ENCODE measurements around the gene HSD17B10. TPM values are rescaled to one million over a fixed set of nuclear protein-coding genes. Genes with fewer than 3 reads are reported as not detected.

HSD17B10 gene
- total and polyA plus RNA-seq, 2 of the 13 experiments (the other 11 are each of a cell fraction or from before 2014, with no cell fraction given): 68.7 to 84.7 TPM

- TF ChIP-seq LCORL (IDR thresholded peaks at IDR 0.05) (no peak), LCORL (CRISPR knock-in tag; IDR thresholded peaks at IDR 0.05) (no peak), YY1 (IDR thresholded peaks at IDR 0.05; ENCODE audit: insufficient read depth, insufficient replicate concordance, low read depth, low read length) (no peak), ZNF274 (CRISPR knock-in tag; IDR thresholded peaks at IDR 0.05) (no peak), ZNF513 (CRISPR knock-in tag; conservative IDR thresholded peaks at IDR 0.05) (no peak), NFYB (CRISPR knock-in tag; IDR thresholded peaks at IDR 0.05) (no peak), ZNF749 (CRISPR knock-in tag; IDR thresholded peaks at IDR 0.05; ENCODE audit: borderline replicate concordance) (no peak), RAD51 (IDR thresholded peaks at IDR 0.05; ENCODE audit: borderline replicate concordance) (no peak), DNMT3B (CRISPR knock-in tag; conservative IDR thresholded peaks at IDR 0.05) (no peak), NFIB (CRISPR knock-in tag; IDR thresholded peaks at IDR 0.05; ENCODE audit: borderline replicate concordance) (no peak), PCBP2 (optimal IDR thresholded peaks at IDR 0.05; ENCODE audit: low read depth, low read length, poor library complexity, severe bottlenecking) (no peak), ZBTB7A (CRISPR knock-in tag; IDR thresholded peaks at IDR 0.05) (no peak), U2AF2 (IDR thresholded peaks at IDR 0.05; ENCODE audit: low read depth, low read length) (no peak), ZNF761 (CRISPR knock-in tag; conservative IDR thresholded peaks at IDR 0.05) (no peak), ZNF792 (CRISPR knock-in tag; IDR thresholded peaks at IDR 0.05) (no peak), ZNF800 (CRISPR knock-in tag; IDR thresholded peaks at IDR 0.05) (no peak), AGO1 (IDR thresholded peaks at IDR 0.05; ENCODE audit: low read depth, low read length, poor library complexity, severe bottlenecking) (no peak), ZZZ3 (CRISPR knock-in tag; IDR thresholded peaks at IDR 0.05; ENCODE audit: borderline replicate concordance) (no peak), GTF2F1 (IDR thresholded peaks at IDR 0.05; ENCODE audit: low read length) (no peak), IRF2 (CRISPR knock-in tag; IDR thresholded peaks at IDR 0.05) (no peak), ZNF572 (CRISPR knock-in tag; IDR thresholded peaks at IDR 0.05) (no peak), ZNF687 (CRISPR knock-in tag; IDR thresholded peaks at IDR 0.05) (peak; percentile 65), ZNF614 (CRISPR knock-in tag; IDR thresholded peaks at IDR 0.05; ENCODE audit: borderline replicate concordance) (no peak)
Measured at GRCh38 chrX:53441531-53442321, 7.6 kb upstream of the HSD17B10 start (continued).

Data from HepG2 (cell line).